ENCODE results near the gene CAMTA1. TPM values are rescaled to one million over a fixed set of nuclear protein-coding genes. Genes with fewer than 3 reads are reported as not detected.

Gene CAMTA1
- total RNA-seq, 6 donors from 2014 or later: 38.8 to 74.0 (median 46.1) TPM

DNA sequence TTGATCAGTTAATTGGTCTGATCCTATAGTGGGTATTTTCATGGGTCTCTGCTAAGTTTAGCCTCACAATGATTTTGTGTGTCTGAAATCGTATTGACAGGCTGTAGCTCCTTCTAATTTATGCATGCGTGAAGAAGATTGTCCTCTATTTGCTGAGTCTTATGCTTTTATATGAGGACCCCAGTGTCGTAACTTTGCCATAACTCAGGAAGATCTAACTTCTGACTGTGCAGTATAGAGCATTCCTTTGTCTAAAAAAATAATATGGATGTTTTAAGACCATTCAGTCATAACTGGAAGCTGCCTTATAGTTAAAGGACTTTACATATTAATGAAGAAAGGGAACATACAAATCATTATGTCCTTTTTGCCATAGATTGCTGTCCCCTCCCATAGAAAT, 73.3 kb downstream of the CAMTA1 start:
- Histone ChIP-seq H3K4me3 (no peak overlapping the region), H3K27ac (no peak overlapping the region), H3K27me3 (no peaks in the 10 kb centered on the region), H3K9me3 (no peaks in the 10 kb centered on the region), H3K36me3 (peaks cover 0 to 5% (median 0%) of the 10 kb centered on the region in 4 donors), H3K4me1 (peaks cover 0 to 16% (median 7%) of the 10 kb centered on the region in 4 donors)
- TF ChIP-seq POLR2AphosphoS5 (IDR thresholded peaks at IDR 0.05): no peak
- TF ChIP-seq, protein P1, sequence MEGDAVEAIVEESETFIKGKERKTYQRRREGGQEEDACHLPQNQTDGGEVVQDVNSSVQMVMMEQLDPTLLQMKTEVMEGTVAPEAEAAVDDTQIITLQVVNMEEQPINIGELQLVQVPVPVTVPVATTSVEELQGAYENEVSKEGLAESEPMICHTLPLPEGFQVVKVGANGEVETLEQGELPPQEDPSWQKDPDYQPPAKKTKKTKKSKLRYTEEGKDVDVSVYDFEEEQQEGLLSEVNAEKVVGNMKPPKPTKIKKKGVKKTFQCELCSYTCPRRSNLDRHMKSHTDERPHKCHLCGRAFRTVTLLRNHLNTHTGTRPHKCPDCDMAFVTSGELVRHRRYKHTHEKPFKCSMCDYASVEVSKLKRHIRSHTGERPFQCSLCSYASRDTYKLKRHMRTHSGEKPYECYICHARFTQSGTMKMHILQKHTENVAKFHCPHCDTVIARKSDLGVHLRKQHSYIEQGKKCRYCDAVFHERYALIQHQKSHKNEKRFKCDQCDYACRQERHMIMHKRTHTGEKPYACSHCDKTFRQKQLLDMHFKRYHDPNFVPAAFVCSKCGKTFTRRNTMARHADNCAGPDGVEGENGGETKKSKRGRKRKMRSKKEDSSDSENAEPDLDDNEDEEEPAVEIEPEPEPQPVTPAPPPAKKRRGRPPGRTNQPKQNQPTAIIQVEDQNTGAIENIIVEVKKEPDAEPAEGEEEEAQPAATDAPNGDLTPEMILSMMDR (IDR thresholded peaks at IDR 0.05): no peak
- TF ChIP-seq POLR2A (IDR thresholded peaks at IDR 0.05): no peak
- no peak for TF ChIP-seq EP300 (IDR thresholded peaks at IDR 0.05)
- DNase-seq (no peak), ATAC-seq (ENCODE audit: low FRiP score in 2 of 2) (no peak)
- 88 to 100% methylated on average over 3 of the region's 3 CpGs for WGBS, 2 donors

- Histone ChIP-seq H3K36me3 (peaks cover 0 to 5% (median 0%) of the 10 kb centered on the region in 4 donors), H3K27me3 (no peaks in the 10 kb centered on the region), H3K9me3 (no peaks in the 10 kb centered on the region), H3K4me3 (no peak overlapping the region), H3K4me1 (peaks cover 0 to 16% (median 7%) of the 10 kb centered on the region in 4 donors), H3K27ac (peak overlapping the region in 2 of 4 donors; percentile 4 to 12)
- peak in 1 of 2 donors; percentile 72 for DNase-seq
- TF ChIP-seq POLR2AphosphoS5 (IDR thresholded peaks at IDR 0.05) (no peak), EP300 (IDR thresholded peaks at IDR 0.05) (peak in 3 of 4 donors; percentile 14 to 85 (median 40)), POLR2A (IDR thresholded peaks at IDR 0.05) (no peak)
- TF ChIP-seq, protein P1 (IDR thresholded peaks at IDR 0.05): no peak
- peak; percentile 82 to 88 for ATAC-seq (ENCODE audit: low FRiP score in 2 of 2)
- WGBS, 2 donors: 72 to 76% methylated on average over 7 of the region's 7 CpGs
These were observed 74.4 kb downstream of the CAMTA1 start for GRCh38 chr1:6859415-6860343.

GRCh38 chr1:6860401-6860800, 75.1 kb downstream of the CAMTA1 start:
- Histone ChIP-seq H3K4me3 (no peak overlapping the region), H3K9me3 (no peaks in the 10 kb centered on the region), H3K27me3 (no peaks in the 10 kb centered on the region), H3K27ac (peak overlapping the region in 1 of 4 donors; percentile 12), H3K4me1 (peaks cover 0 to 16% (median 7%) of the 10 kb centered on the region in 4 donors), H3K36me3 (peaks cover 0 to 3% (median 0%) of the 10 kb centered on the region in 4 donors)
- ATAC-seq (ENCODE audit: low FRiP score in 2 of 2) (no peak), DNase-seq (no peak)
- TF ChIP-seq, protein P1 (IDR thresholded peaks at IDR 0.05): no peak
- no peak for TF ChIP-seq EP300 (IDR thresholded peaks at IDR 0.05)
- no peak for TF ChIP-seq POLR2AphosphoS5 (IDR thresholded peaks at IDR 0.05)
- TF ChIP-seq POLR2A (IDR thresholded peaks at IDR 0.05): no peak
- 85 to 91% methylated on average over 6 of the region's 6 CpGs for WGBS, 2 donors

DNA sequence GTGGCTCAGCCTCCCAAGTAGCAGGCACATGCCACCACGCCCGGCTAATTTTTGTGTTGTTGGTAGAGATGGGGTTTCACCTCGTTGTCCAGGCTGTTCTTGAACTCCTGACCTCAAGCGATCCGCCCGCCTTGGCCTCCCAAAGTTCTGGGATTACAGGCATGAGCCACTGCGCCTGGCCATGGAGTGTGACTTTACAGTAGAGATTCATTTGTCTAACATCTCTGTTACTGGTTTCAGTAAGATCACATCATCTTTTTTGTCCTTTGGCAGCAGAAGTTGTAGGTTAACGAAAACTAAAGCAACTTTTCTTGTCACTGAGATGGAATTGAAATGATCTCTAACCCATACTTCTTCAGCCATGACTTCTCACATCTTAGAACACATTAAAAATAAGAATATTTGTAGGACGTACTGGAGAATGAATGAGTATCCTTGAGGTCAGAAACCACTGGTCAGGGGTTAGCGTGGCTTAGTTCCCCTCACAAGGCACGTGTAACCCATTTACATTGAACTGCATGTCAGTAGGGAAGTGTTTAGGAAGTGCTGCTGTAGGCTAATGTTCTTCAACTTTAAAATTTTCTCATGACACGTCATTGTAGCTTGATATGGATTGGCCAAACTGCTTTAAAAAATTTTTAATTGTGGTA, 75.9 kb downstream of the CAMTA1 start:
- ATAC-seq (ENCODE audit: low FRiP score in 2 of 2) (no peak), DNase-seq (no peak)
- no peaks in the 10 kb centered on the region for H3K36me3 ChIP-seq
- TF ChIP-seq POLR2AphosphoS5 (IDR thresholded peaks at IDR 0.05): no peak
- TF ChIP-seq POLR2A (IDR thresholded peaks at IDR 0.05): no peak
- TF ChIP-seq EP300 (IDR thresholded peaks at IDR 0.05): no peak
- TF ChIP-seq, protein P1 (IDR thresholded peaks at IDR 0.05): no peak
- WGBS, 2 donors: 95 to 96% methylated on average over 12 of the region's 12 CpGs
- H3K4me1 ChIP-seq: peaks cover 0 to 16% (median 7%) of the 10 kb centered on the region in 4 donors
- H3K27ac ChIP-seq: no peak overlapping the region
- H3K4me3 ChIP-seq: no peak overlapping the region
- H3K27me3 ChIP-seq: no peaks in the 10 kb centered on the region
- no peaks in the 10 kb centered on the region for H3K9me3 ChIP-seq

Data from upper lobe of left lung (tissue), 6 donors.